Calu3 (cell line): ENCODE results near the gene HEG1. TPM values are rescaled to one million over a fixed set of nuclear protein-coding genes. Genes with fewer than 3 reads are reported as not detected.

Source experiments
- BruUV-seq: library from RNA; stranded (reverse); fragments of 400-500 nt; replicated peaks from 2 replicates; lab custom pipeline; 2021; lab: Mats Ljungman, UMichigan
- CTCF ChIA-PET: fragments of 300-600 bp; sonication (Branson Sonifier 250); formaldehyde crosslinking; loops from one replicate; lab custom pipeline; 2022; ENCODE audit warnings: antibody characterized with exemption; lab: Charles Lee
- DNase-seq: peaks from one replicate; pipeline ENCODE4 v3.0.0; 2022
- H3K27ac Mint-ChIP-seq: one replicate; pipeline ENCODE4 v1.8.0; 2022; ENCODE audit warnings: mixed read lengths; ENCODE audit not compliant: unreplicated experiment
- H3K27me3 Mint-ChIP-seq: one replicate; pipeline ENCODE4 v1.8.0; 2022; ENCODE audit warnings: mixed read lengths; ENCODE audit not compliant: unreplicated experiment
- H3K36me3 Mint-ChIP-seq: one replicate; pipeline ENCODE4 v1.8.0; 2022; ENCODE audit warnings: mild to moderate bottlenecking, moderate library complexity, mixed read lengths; ENCODE audit not compliant: insufficient read depth, unreplicated experiment
- H3K4me1 Mint-ChIP-seq: one replicate; pipeline ENCODE4 v1.8.0; 2022; ENCODE audit warnings: mild to moderate bottlenecking, low read depth, mixed read lengths; ENCODE audit not compliant: unreplicated experiment
- H3K4me3 Mint-ChIP-seq: one replicate; pipeline ENCODE4 v1.8.0; 2022; ENCODE audit warnings: mild to moderate bottlenecking, low read depth, moderate library complexity, mixed read lengths; ENCODE audit not compliant: unreplicated experiment
- H3K9me3 Mint-ChIP-seq: one replicate; pipeline ENCODE4 v1.8.0; 2022; ENCODE audit warnings: low read depth, mixed read lengths; ENCODE audit not compliant: unreplicated experiment
- CTCF ChIP-seq: fragments of 200-600 bp; IDR thresholded peaks from one replicate; pipeline ENCODE4 v1.8.0; 2022; ENCODE audit warnings: antibody characterized with exemption; ENCODE audit not compliant: unreplicated experiment
- intact Hi-C: fragments of 100-400 bp; cut with micrococcal nuclease; formaldehyde crosslinking; loops from one replicate; pipeline ENCODE4 v1.10.0; 2022; ENCODE audit not compliant: unreplicated experiment
- total RNA-seq: library from RNA; stranded (reverse); gene quantifications from 2 replicates; pipeline ENCODE4 v1.2.3, GENCODE V29; 2022

Gene HEG1
- total RNA-seq, 1 experiment from 2014 or later = 0.97 TPM

- BruUV-seq = no TSS peak
- TF ChIP-seq CTCF = no peak
- H3K27me3 Mint-ChIP-seq = peaks cover 53% of the 10 kb centered on the region
- no peak overlapping the region for H3K27ac Mint-ChIP-seq
- DNase-seq = no peak
- H3K4me3 Mint-ChIP-seq = no peak overlapping the region
- CTCF ChIA-PET = interaction anchor here (0.6 kb wide), 1 partner anchor 379 kb away, joined by 4 read pairs; no protein-coding TSS in a partner anchor
- intact Hi-C loops = no loop called here
- no peaks in the 10 kb centered on the region for H3K36me3 Mint-ChIP-seq
- no peaks in the 10 kb centered on the region for H3K4me1 Mint-ChIP-seq
- no peaks in the 10 kb centered on the region for H3K9me3 Mint-ChIP-seq
Measured at GRCh38 chr3:125022206-125022605, 33.6 kb downstream of the HEG1 start.

- no peaks in the 10 kb centered on the region for H3K9me3 Mint-ChIP-seq
- CTCF ChIA-PET = no interaction called here
Measured at GRCh38 chr3:125019271-125019670, 36.5 kb downstream of the HEG1 start.

GRCh38 chr3:125017406-125017805 is 38.4 kb downstream of the HEG1 start:
- no peaks in the 10 kb centered on the region for H3K9me3 Mint-ChIP-seq
- H3K27ac Mint-ChIP-seq = no peak overlapping the region
- H3K27me3 Mint-ChIP-seq = peaks cover 49% of the 10 kb centered on the region
- no peak for DNase-seq
- intact Hi-C loops = no loop called here
- no peak overlapping the region for H3K4me3 Mint-ChIP-seq
- no peaks in the 10 kb centered on the region for H3K36me3 Mint-ChIP-seq
- no TSS peak for BruUV-seq
- TF ChIP-seq CTCF = no peak
- H3K4me1 Mint-ChIP-seq = no peaks in the 10 kb centered on the region
- CTCF ChIA-PET = no interaction called here

More at GRCh38 chr3:125019271-125019670, 36.5 kb downstream of the HEG1 start:
- H3K4me3 Mint-ChIP-seq = no peak overlapping the region
- no TSS peak for BruUV-seq
- H3K4me1 Mint-ChIP-seq = no peaks in the 10 kb centered on the region
- no peaks in the 10 kb centered on the region for H3K36me3 Mint-ChIP-seq
- no peak for TF ChIP-seq CTCF
- intact Hi-C loops = no loop called here
- no peak for DNase-seq
- no peak overlapping the region for H3K27ac Mint-ChIP-seq
- H3K27me3 Mint-ChIP-seq = peaks cover 43% of the 10 kb centered on the region

GRCh38 chr3:125014570-125015179 is 41.1 kb downstream of the HEG1 start:
- BruUV-seq = no TSS peak
- CTCF ChIA-PET = no interaction called here
- Mint-ChIP-seq H3K4me3 (no peak overlapping the region), H3K9me3 (no peaks in the 10 kb centered on the region), H3K36me3 (no peaks in the 10 kb centered on the region), H3K27me3 (peaks cover 62% of the 10 kb centered on the region), H3K27ac (no peak overlapping the region), H3K4me1 (peaks cover 12% of the 10 kb centered on the region)
- TF ChIP-seq CTCF = no peak
- intact Hi-C loops = no loop called here
- DNase-seq = no peak
